Ovary (tissue), 9 donors: ENCODE measurements around the gene IGSF11. TPM values are rescaled to one million over a fixed set of nuclear protein-coding genes. Genes with fewer than 3 reads are reported as not detected.

Experiments
- polyA plus RNA-seq, 2 donors: library from polyadenylated mRNA; stranded (reverse); fragments of 200-250 nt in 1 of 2; fragments of 350-450 nt in 1 of 2; fragmentation: Illumina TruSeq in 1 of 2; extraction: RNeasy Lipid Tissue Mini Kit (QIAGEN cat#74804) in 1 of 2; gene quantifications; one replicate each; pipeline ENCODE4 v1.2.3, GENCODE V29; 2013 to 2014
- total RNA-seq, 7 donors: library from RNA; depleted of rRNA in 2 of 7; stranded (reverse); fragments of >200 nt in 2 of 7; fragmentation: NEBNext Ultra II Directional in 3 of 7; extraction: Animal tissue kit (Norgen Biotek cat#: 25700) in 3 of 7; gene quantifications; one replicate each; pipeline versions ENCODE4 v1.1.0 to v1.2.4, GENCODE V29; 2016 to 2023
- donor health status: DM: no; HTN: no; CAD: no; lungs with moderate emphysema.
- donor health status: DM: no; HTN: no; CAD: no.
- donor health status: Bipolar disorder and iron deficiency.
- donor health status: DM: yes; HTN: yes; CAD: no.
- donor health status: DM: no; HTN: no; CAD: no.
- donor health status: DM: yes; HTN: yes; CAD: no.

Gene IGSF11
- total and polyA plus RNA-seq, 9 donors = 8.9 to 22.3 (median 16.8) TPM

Other genes with a start within 250 kb of the IGSF11 start
- gene TEX55, start 111.3 kb upstream of the IGSF11 start, total RNA-seq = not detected
- not detected for gene TEX55, start 111.3 kb upstream of the IGSF11 start, polyA plus RNA-seq
- gene UPK1B, start 138.8 kb upstream of the IGSF11 start, total RNA-seq = under 1 TPM in 3 of 7 donors, not detected in 4; 0.54 to 0.80 (median 0.69) TPM
- gene UPK1B, start 138.8 kb upstream of the IGSF11 start, polyA plus RNA-seq = 1 to 10 TPM in 1 of 2 donors, under 1 TPM in 1; 0.05 to 1.4 TPM
- gene B4GALT4, start 206.0 kb upstream of the IGSF11 start, total RNA-seq = 10 to 100 TPM; 14.4 to 26.1 (median 23.7) TPM
- 10 to 100 TPM; 19.5 to 26.6 TPM for gene B4GALT4, start 206.0 kb upstream of the IGSF11 start, polyA plus RNA-seq